AG09319 (cell line): ENCODE data around the gene IL17RD.

ENCODE experiments used
- DNase-seq: peaks from one replicate; pipeline ENCODE4 v3.0.0-alpha.2; 2010; ENCODE audit warnings: low read depth; ENCODE audit errors: extremely low read depth
- CTCF ChIP-seq: IDR thresholded peaks from 2 replicates; pipeline ENCODE4 v1.5.1; 2011; ENCODE audit warnings: low read depth, mild to moderate bottlenecking, inconsistent platforms, low read length, moderate library complexity

The IL17RD gene

GRCh38 chr3:57057351-57057750 lies 107.8 kb downstream of the IL17RD start:
- no peak for DNase-seq
- no peak for TF ChIP-seq CTCF

- TF ChIP-seq CTCF, result no peak
- DNase-seq, result no peak
These were observed 112.0 kb downstream of the IL17RD start for GRCh38 chr3:57053122-57053521.

GRCh38 chr3:57052662-57053061 lies 112.5 kb downstream of the IL17RD start:
- no peak for TF ChIP-seq CTCF
- no peak for DNase-seq

- DNase-seq, result no peak
- TF ChIP-seq CTCF, result no peak
These were observed 116.4 kb downstream of the IL17RD start for GRCh38 chr3:57048728-57049127.

GRCh38 chr3:57048052-57048671 lies 117.0 kb downstream of the IL17RD start:
- DNase-seq, result peak; percentile 35

GRCh38 chr3:57046101-57046765 lies 118.9 kb downstream of the IL17RD start:
- DNase-seq, result no peak
- no peak for TF ChIP-seq CTCF

More at GRCh38 chr3:57048052-57048671, 117.0 kb downstream of the IL17RD start:
- TF ChIP-seq CTCF, result no peak

- TF ChIP-seq CTCF, result no peak
- no peak for DNase-seq
These were observed 121.6 kb downstream of the IL17RD start for GRCh38 chr3:57043518-57043917.
